CD4-positive, CD25-positive, alpha-beta regulatory T cell (primary cell): ENCODE data around the gene OTOP3. TPM values are rescaled to one million over a fixed set of nuclear protein-coding genes. Genes with fewer than 3 reads are reported as not detected.

Experiments
- ATAC-seq, 2 donors: fragments of 150-1000 bp; cut with Tn5 transposase; one replicate each; pipeline ENCODE4 v1.10.0; 2021; ENCODE audit warnings: low read depth in 2 of 2, moderate number of reproducible peaks in 2 of 2, moderate library complexity in 1 of 2
- DNase-seq, 3 donors: peaks; one replicate each; pipeline versions ENCODE4 v3.0.0 to v3.0.0-alpha.2; 2012 to 2022; ENCODE audit warnings: mixed read lengths in 1 of 3
- H3K27ac ChIP-seq: one replicate; pipeline ENCODE4 v1.7.0; 2013; ENCODE audit warnings: mild to moderate bottlenecking, low read length; ENCODE audit not compliant: insufficient read depth, poor library complexity, severe bottlenecking
- H3K27me3 ChIP-seq: one replicate; pipeline ENCODE4 v1.7.0; 2013; ENCODE audit warnings: low read length; ENCODE audit not compliant: control insufficient read depth, insufficient read depth
- H3K36me3 ChIP-seq: one replicate; pipeline ENCODE4 v1.7.0; 2013; ENCODE audit warnings: mild to moderate bottlenecking, low read length, moderate library complexity; ENCODE audit not compliant: control insufficient read depth, insufficient read depth
- H3K4me1 ChIP-seq: 2 replicates; pipeline ENCODE4 v1.7.0; 2013; ENCODE audit warnings: mild to moderate bottlenecking, low read length; ENCODE audit not compliant: insufficient read depth, control insufficient read depth, poor library complexity, severe bottlenecking
- H3K4me3 ChIP-seq: one replicate; pipeline ENCODE4 v1.7.0; 2013; ENCODE audit warnings: low read depth, mild to moderate bottlenecking, low read length, moderate library complexity
- H3K9me3 ChIP-seq, 2 experiments: 1 replicate in 1 of 2; 2 replicates in 1 of 2; pipeline ENCODE4 v1.7.0; 2013; ENCODE audit warnings: low read length in 2 of 2, mild to moderate bottlenecking in 1 of 2, moderate library complexity in 1 of 2; ENCODE audit not compliant: control insufficient read depth in 2 of 2
- H3K27ac Mint-ChIP-seq, 3 donors: one replicate each; pipeline ENCODE4 v1.8.0; 2020 to 2022; ENCODE audit warnings: mild to moderate bottlenecking in 3 of 3, mixed read lengths in 3 of 3, moderate library complexity in 2 of 3
- H3K27me3 Mint-ChIP-seq: one replicate; pipeline ENCODE4 v1.8.0; 2022; ENCODE audit warnings: mild to moderate bottlenecking, mixed read lengths
- H3K36me3 Mint-ChIP-seq: one replicate; pipeline ENCODE4 v1.8.0; 2020; ENCODE audit warnings: mixed read lengths
- H3K4me1 Mint-ChIP-seq, 4 donors: one replicate each; pipeline ENCODE4 v1.8.0; 2020 to 2022; ENCODE audit warnings: mixed read lengths in 4 of 4, mild to moderate bottlenecking in 1 of 4
- H3K4me3 Mint-ChIP-seq, 4 donors: one replicate each; pipeline ENCODE4 v1.8.0; 2020 to 2022; ENCODE audit warnings: mild to moderate bottlenecking in 4 of 4, mixed read lengths in 4 of 4, moderate library complexity in 3 of 4
- H3K9me3 Mint-ChIP-seq, 7 donors: one replicate each; pipeline ENCODE4 v1.8.0; 2020 to 2022; ENCODE audit warnings: mixed read lengths in 7 of 7, mild to moderate bottlenecking in 3 of 7, moderate library complexity in 2 of 7
- polyA plus RNA-seq, 4 donors: library from polyadenylated mRNA; unstranded; fragments of 300-500 nt; fragmentation: Illumina TruSeq; gene quantifications; one replicate each; pipeline ENCODE4 v1.2.3, GENCODE V29; 2021
- total RNA-seq: library from RNA; stranded (reverse); gene quantifications from one replicate; pipeline ENCODE4 v1.2.3, GENCODE V29; 2022

Gene OTOP3
- total and polyA plus RNA-seq, 5 donors from 2014 or later: not detected

DNA sequence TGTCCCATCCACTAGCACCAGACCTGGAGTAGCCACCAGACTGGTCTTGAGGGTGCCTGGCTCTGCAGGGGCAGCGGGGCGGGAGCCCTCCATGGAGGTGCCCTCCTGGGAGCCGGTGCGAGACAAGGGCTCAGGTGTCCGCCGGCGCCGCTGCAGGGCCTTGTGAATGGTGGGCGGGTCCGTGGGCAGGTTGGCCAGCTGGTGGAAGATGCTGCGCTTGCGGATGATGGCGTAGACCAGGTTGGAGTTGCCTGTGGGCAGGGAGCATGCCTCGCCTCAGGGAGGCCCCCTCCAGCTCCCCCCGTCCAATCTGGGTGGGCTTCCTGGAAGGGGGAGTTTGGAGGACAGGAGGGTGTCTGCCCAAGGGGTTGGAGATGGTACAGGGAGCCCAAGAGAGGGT, 18.4 kb downstream of the OTOP3 start:
- DNase-seq (no peak), ATAC-seq (no peak)
- H3K4me3 ChIP-seq: no peak overlapping the region
- Mint-ChIP-seq H3K27me3 (peaks cover 8% of the 10 kb centered on the region), H3K9me3 (peaks cover 0 to 2% (median 0%) of the 10 kb centered on the region in 7 donors), H3K4me1 (no peaks in the 10 kb centered on the region), H3K36me3 (no peaks in the 10 kb centered on the region), H3K4me3 (no peak overlapping the region), H3K27ac (no peak overlapping the region)
- H3K27ac ChIP-seq: no peak overlapping the region
- no peaks in the 10 kb centered on the region for H3K27me3 ChIP-seq
- H3K36me3 ChIP-seq: no peaks in the 10 kb centered on the region
- H3K4me1 ChIP-seq: no peaks in the 10 kb centered on the region
- no peaks in the 10 kb centered on the region for H3K9me3 ChIP-seq

DNA sequence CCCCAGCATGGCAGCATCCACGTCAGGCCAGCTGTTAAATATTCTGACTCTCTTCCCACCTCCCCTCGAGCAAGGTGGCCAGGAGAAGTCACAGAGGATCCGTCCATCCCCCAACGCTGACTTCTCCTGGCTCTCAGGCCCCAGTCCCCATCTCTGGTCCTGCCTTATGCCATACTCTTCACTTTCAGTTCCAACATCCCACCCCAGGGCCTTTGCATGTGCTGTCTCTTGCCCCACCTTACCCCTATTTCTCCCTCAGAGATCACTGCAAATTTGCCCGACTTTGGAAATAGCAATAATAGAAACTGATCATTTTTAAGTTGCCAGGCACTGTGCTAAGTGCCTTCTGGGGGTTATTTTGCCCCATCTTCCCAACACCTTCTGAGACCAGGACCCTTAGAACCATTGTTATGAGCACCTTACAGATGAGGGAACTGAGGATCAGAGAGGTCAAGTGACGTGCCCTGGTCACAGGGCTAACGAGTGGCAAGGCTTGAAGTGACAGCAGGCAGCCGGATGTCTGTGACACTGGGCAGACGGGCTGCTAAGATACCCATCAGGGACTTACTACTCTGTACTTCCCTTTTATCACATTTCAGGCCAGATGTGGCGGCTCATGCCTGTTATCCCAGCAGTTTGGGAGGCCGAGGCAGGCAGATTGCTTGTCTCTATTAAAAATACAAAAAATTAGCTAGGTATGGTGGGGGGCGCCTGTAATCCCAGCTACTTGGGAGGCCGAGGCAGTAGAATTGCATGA, 19.1 kb downstream of the OTOP3 start:
- no peak overlapping the region for H3K27ac Mint-ChIP-seq
- no peak overlapping the region for H3K4me3 Mint-ChIP-seq
- H3K4me1 Mint-ChIP-seq: no peaks in the 10 kb centered on the region
- H3K27me3 Mint-ChIP-seq: peaks cover 8% of the 10 kb centered on the region
- DNase-seq: no peak
- Histone ChIP-seq H3K4me3 (no peak overlapping the region), H3K27ac (no peak overlapping the region), H3K4me1 (no peaks in the 10 kb centered on the region), H3K9me3 (no peaks in the 10 kb centered on the region), H3K27me3 (no peaks in the 10 kb centered on the region), H3K36me3 (no peaks in the 10 kb centered on the region)
- ATAC-seq: no peak
- peaks cover 0 to 2% (median 0%) of the 10 kb centered on the region in 7 donors for H3K9me3 Mint-ChIP-seq
- no peaks in the 10 kb centered on the region for H3K36me3 Mint-ChIP-seq

DNA sequence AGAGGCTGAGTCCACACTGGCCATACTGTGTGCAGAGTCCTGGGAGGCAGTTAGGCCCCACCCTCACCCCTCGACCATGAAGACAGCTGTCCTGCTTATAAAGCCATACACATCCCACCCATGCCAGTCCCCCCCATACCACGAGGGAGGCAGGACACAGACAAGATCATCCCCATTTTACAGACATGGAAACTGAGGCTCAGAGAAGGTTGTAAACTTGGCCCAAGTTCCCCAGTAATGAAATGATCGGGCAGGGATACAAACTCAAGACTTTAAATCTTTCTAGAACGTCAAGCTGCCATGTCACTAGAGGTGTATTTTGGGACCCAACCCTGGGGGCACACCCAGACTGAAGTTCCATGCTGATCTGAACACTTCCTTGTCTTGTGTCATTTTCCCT, 20.4 kb downstream of the OTOP3 start:
- no peak for ATAC-seq
- peaks cover 0 to 2% (median 0%) of the 10 kb centered on the region in 7 donors for H3K9me3 Mint-ChIP-seq
- Histone ChIP-seq H3K4me3 (no peak overlapping the region), H3K9me3 (no peaks in the 10 kb centered on the region), H3K36me3 (no peaks in the 10 kb centered on the region), H3K27me3 (no peaks in the 10 kb centered on the region), H3K4me1 (no peaks in the 10 kb centered on the region), H3K27ac (no peak overlapping the region)
- no peaks in the 10 kb centered on the region for H3K36me3 Mint-ChIP-seq
- peaks cover 8% of the 10 kb centered on the region for H3K27me3 Mint-ChIP-seq
- no peak overlapping the region for H3K4me3 Mint-ChIP-seq
- peaks cover 0 to 3% (median 0%) of the 10 kb centered on the region in 4 donors for H3K4me1 Mint-ChIP-seq
- DNase-seq: no peak
- H3K27ac Mint-ChIP-seq: peak overlapping the region in 1 of 3 donors; percentile 59

DNA sequence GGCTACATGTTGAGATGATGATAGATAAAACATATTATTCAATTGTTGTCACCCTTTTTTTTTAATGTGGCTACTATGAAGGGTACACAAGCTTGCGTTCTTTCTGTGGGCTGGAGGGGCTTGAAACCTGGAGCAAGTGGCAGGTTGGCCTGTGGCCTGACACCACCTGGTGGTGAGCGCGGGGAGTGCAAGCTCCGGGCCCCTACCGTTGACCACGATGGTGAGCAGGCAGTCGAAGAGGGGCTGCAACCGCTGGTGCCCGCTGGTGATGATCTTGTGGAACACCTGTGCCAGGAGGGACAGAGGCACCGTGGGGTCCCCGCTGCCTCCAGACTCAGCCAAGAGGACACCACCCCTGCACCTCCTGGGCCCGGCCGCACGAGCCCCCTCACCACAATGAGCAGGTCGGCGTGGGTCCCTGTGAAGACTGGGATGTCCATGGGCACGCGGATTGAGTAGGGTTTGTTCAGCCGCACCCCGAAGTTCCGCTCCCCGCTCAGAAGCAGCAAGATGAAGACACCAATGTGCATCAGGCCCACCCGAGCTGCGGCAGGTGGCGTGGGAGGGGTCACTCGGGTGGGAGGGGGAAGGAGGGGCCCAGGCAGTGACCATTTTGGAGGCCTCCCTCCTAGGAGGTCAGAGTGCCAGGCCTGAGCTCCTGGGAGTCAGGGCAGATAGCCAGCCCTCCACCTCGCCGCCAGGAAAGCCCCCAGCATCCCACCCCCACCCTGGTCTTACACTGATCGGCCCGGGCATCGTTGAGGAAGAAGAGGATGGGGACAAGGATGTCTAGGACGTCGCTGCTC, 22.4 kb downstream of the OTOP3 start:
- Histone ChIP-seq H3K27me3 (no peaks in the 10 kb centered on the region), H3K9me3 (no peaks in the 10 kb centered on the region), H3K4me1 (peaks cover 5% of the 10 kb centered on the region), H3K36me3 (no peaks in the 10 kb centered on the region), H3K27ac (no peak overlapping the region), H3K4me3 (no peak overlapping the region)
- peak overlapping the region in 1 of 3 donors; percentile 63 for H3K27ac Mint-ChIP-seq
- H3K4me3 Mint-ChIP-seq: no peak overlapping the region
- peaks cover 8% of the 10 kb centered on the region for H3K27me3 Mint-ChIP-seq
- H3K4me1 Mint-ChIP-seq: peaks cover 0 to 6% (median 3%) of the 10 kb centered on the region in 4 donors
- no peaks in the 10 kb centered on the region for H3K36me3 Mint-ChIP-seq
- ATAC-seq (peak; percentile 41 to 55), DNase-seq (peak; percentile 61 to 71 (median 63))
- peaks cover 0 to 2% (median 0%) of the 10 kb centered on the region in 7 donors for H3K9me3 Mint-ChIP-seq

DNA sequence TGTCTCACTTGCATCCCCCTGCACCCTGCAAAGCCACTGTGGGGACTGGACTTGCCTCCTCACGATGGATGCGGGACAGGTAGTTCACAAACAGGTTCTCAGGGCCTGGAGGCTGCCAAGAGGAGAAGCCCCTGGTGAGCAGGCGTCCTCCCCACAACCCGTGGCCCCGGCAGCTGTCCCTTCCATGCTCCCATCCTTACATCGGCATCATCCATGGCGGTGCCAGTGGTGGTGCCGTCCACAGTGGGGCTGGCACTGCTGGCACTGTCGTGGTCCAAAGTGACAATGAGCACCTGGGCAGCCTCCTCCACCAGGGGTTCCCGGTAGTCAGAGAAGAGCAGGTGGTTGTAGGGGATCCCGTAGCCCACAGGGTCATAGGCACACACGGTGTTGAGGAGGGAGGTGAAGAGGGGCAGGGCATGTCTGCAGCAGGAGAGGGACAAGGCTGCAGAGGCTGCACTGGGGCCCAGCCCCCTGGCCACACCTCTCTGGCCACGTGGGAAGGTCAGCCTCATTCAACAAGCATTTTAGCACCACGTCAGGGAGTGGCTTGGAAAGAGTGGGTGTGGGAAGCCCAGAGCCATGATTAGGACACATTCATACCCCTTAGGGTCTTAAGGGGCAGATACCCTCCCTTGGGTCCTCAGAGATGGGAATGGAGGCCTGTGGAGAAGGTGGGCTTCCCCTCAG, 24.3 kb downstream of the OTOP3 start:
- Histone ChIP-seq H3K9me3 (no peaks in the 10 kb centered on the region), H3K4me3 (no peak overlapping the region), H3K27me3 (no peaks in the 10 kb centered on the region), H3K36me3 (no peaks in the 10 kb centered on the region), H3K4me1 (peaks cover 5% of the 10 kb centered on the region), H3K27ac (no peak overlapping the region)
- H3K4me3 Mint-ChIP-seq: no peak overlapping the region
- ATAC-seq (no peak), DNase-seq (no peak)
- peaks cover 0 to 6% (median 3%) of the 10 kb centered on the region in 4 donors for H3K4me1 Mint-ChIP-seq
- H3K9me3 Mint-ChIP-seq: no peaks in the 10 kb centered on the region
- no peak overlapping the region for H3K27ac Mint-ChIP-seq
- no peaks in the 10 kb centered on the region for H3K36me3 Mint-ChIP-seq
- H3K27me3 Mint-ChIP-seq: peaks cover 4% of the 10 kb centered on the region

DNA sequence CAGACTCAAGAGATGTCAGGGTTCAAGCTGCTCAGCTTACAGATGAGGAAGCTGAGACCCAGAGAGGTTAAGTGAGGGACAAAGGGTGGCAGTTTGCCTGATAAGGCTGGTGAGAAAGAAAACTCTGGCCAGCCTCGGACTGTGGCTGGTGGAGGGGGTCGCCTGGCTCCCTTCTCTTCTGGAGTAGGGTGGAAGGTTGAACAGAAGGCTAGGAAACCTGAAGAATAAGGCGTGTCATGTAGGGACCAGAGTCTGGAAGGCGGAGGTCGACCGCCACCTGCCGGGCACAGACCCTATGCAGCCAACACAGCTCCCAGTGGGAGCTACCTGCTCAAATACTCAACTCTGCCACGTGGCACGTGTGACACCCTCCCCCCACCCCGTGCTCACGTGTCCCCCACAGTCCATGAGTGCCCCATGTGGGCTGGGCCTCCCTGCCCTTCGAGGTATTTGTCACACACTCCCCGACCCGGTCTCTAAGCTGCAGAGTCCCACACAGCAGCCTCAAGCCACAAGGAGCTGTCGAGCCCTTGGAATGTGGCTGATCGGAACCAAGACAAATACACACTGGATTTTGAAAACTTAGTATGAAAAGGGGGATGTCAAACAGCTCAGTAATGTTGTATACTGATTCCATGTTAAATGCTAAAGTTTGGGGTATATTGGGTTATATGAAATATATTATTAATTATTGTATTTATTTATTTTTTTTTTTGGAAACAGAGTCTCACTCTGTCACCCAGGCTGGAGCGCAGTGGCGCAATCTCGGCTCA, 25.1 kb downstream of the OTOP3 start:
- H3K36me3 Mint-ChIP-seq: no peaks in the 10 kb centered on the region
- no peaks in the 10 kb centered on the region for H3K27me3 Mint-ChIP-seq
- H3K27me3 ChIP-seq: no peaks in the 10 kb centered on the region
- H3K36me3 ChIP-seq: no peaks in the 10 kb centered on the region
- H3K9me3 Mint-ChIP-seq: no peaks in the 10 kb centered on the region
- peaks cover 5% of the 10 kb centered on the region for H3K4me1 ChIP-seq
- no peak overlapping the region for H3K4me3 Mint-ChIP-seq
- H3K4me3 ChIP-seq: no peak overlapping the region
- H3K4me1 Mint-ChIP-seq: peaks cover 0 to 8% (median 3%) of the 10 kb centered on the region in 4 donors
- DNase-seq: peak in 2 of 3 donors; percentile 28 to 62
- no peaks in the 10 kb centered on the region for H3K9me3 ChIP-seq
- H3K27ac Mint-ChIP-seq: no peak overlapping the region
- peak in 1 of 2 donors; percentile 48 for ATAC-seq
- H3K27ac ChIP-seq: no peak overlapping the region
